ENCODE data around the gene SURF2.

SURF2 gene

GRCh38 chr9:133393399-133393798 lies 37.0 kb downstream of the SURF2 start:
- H3K4me3 ChIP-seq (replicated peaks in 1 of 2; ENCODE audit: low read depth in 2 of 2, low read length in 2 of 2): no peak overlapping the region
- TF ChIP-seq CTCF (IDR thresholded peaks at IDR 0.05; ENCODE audit: low read depth, low read length): no peak
- DNase-seq (ENCODE audit: low read depth in 2 of 2): no peak

- H3K4me3 ChIP-seq (replicated peaks in 1 of 2; ENCODE audit: low read depth in 2 of 2, low read length in 2 of 2): no peak overlapping the region
- no peak for DNase-seq (ENCODE audit: low read depth in 2 of 2)
- TF ChIP-seq CTCF (IDR thresholded peaks at IDR 0.05; ENCODE audit: low read depth, low read length): no peak
These were observed 38.4 kb downstream of the SURF2 start for GRCh38 chr9:133394687-133395271.

- peak; percentile 15 to 32 for DNase-seq (ENCODE audit: low read depth in 2 of 2)
- TF ChIP-seq CTCF (IDR thresholded peaks at IDR 0.05; ENCODE audit: low read depth, low read length): peak; percentile 33
- H3K4me3 ChIP-seq (replicated peaks in 1 of 2; ENCODE audit: low read depth in 2 of 2, low read length in 2 of 2): no peak overlapping the region
These were observed 40.6 kb downstream of the SURF2 start for GRCh38 chr9:133396952-133397351.

- H3K4me3 ChIP-seq (replicated peaks in 1 of 2; ENCODE audit: low read depth in 2 of 2, low read length in 2 of 2): no peak overlapping the region
- DNase-seq (ENCODE audit: low read depth in 2 of 2): no peak
- TF ChIP-seq CTCF (IDR thresholded peaks at IDR 0.05; ENCODE audit: low read depth, low read length): no peak
These were observed 41.0 kb downstream of the SURF2 start for GRCh38 chr9:133397370-133397769.

GRCh38 chr9:133397895-133398294 lies 41.5 kb downstream of the SURF2 start:
- DNase-seq (ENCODE audit: low read depth in 2 of 2): no peak
- no peak for TF ChIP-seq CTCF (IDR thresholded peaks at IDR 0.05; ENCODE audit: low read depth, low read length)

GRCh38 chr9:133400292-133400691 lies 43.9 kb downstream of the SURF2 start:
- DNase-seq (ENCODE audit: low read depth in 2 of 2): no peak
- TF ChIP-seq CTCF (IDR thresholded peaks at IDR 0.05; ENCODE audit: low read depth, low read length): no peak
- no peak overlapping the region for H3K4me3 ChIP-seq (replicated peaks in 1 of 2; ENCODE audit: low read depth in 2 of 2, low read length in 2 of 2)

More at GRCh38 chr9:133397895-133398294, 41.5 kb downstream of the SURF2 start:
- H3K4me3 ChIP-seq (replicated peaks in 1 of 2; ENCODE audit: low read depth in 2 of 2, low read length in 2 of 2): no peak overlapping the region

GRCh38 chr9:133401588-133401987 lies 45.2 kb downstream of the SURF2 start:
- no peak for DNase-seq (ENCODE audit: low read depth in 2 of 2)

More at GRCh38 chr9:133401588-133401987, 45.2 kb downstream of the SURF2 start:
- H3K4me3 ChIP-seq (replicated peaks in 1 of 2; ENCODE audit: low read depth in 2 of 2, low read length in 2 of 2): no peak overlapping the region
- no peak for TF ChIP-seq CTCF (IDR thresholded peaks at IDR 0.05; ENCODE audit: low read depth, low read length)

Data from cardiac fibroblast (primary cell).